ENCODE measurements around the gene MINDY1. TPM values are rescaled to one million over a fixed set of nuclear protein-coding genes. Genes with fewer than 3 reads are reported as not detected.
A peak's percentile ranks its signal among the peaks of the same experiment; 100 is the strongest.

MINDY1 gene
- total and polyA plus RNA-seq, 10 of the 15 experiments (the other 5 are each of a cell fraction or from before 2014, with no cell fraction given), result 0.48 to 8.8 (median 5.0) TPM

GRCh38 chr1:151008244-151009205, 1.8 kb upstream of the MINDY1 start, which contains the start of gene PRUNE1 (continued):
- TF ChIP-seq BCLAF1 (IDR thresholded peaks at IDR 0.05) (no peak), BHLHE40 (IDR thresholded peaks at IDR 0.05; ENCODE audit: borderline replicate concordance in 1 of 2, low read depth in 2 of 2, low read length in 1 of 2) (peak in 1 of 2 experiments; percentile 5; a peak in 1 of 4 replicates), CBX5 (IDR thresholded peaks at IDR 0.05; ENCODE audit: low read depth) (no peak), GABPA (IDR thresholded peaks at IDR 0.05; ENCODE audit: low read depth) (peak; percentile 78), CEBPZ (IDR thresholded peaks at IDR 0.05; ENCODE audit: low read depth, low read length) (no peak), STAT3 (IDR thresholded peaks at IDR 0.05; ENCODE audit: low read depth, low read length) (no peak), ASH2L (IDR thresholded peaks at IDR 0.05; ENCODE audit: borderline replicate concordance, low read depth) (no peak), EZH2 (IDR thresholded peaks at IDR 0.05; ENCODE audit: borderline replicate concordance, control insufficient read depth, low read depth, low read length) (no peak), IRF4 (IDR thresholded peaks at IDR 0.05; ENCODE audit: low read depth, low read length) (no peak), HSF1 (IDR thresholded peaks at IDR 0.05; ENCODE audit: low read depth, low read length) (no peak), NR2C1 (IDR thresholded peaks at IDR 0.05) (peak; percentile 85), IKZF2 (IDR thresholded peaks at IDR 0.05) (peak; percentile 11 to 68; a peak in 1 of 4 replicates), HCFC1 (IDR thresholded peaks at IDR 0.05; ENCODE audit: low read length) (peak; percentile 87), ZBTB40 (IDR thresholded peaks at IDR 0.05; ENCODE audit: borderline replicate concordance) (peak; percentile 70; the same call in 1 of the 2 replicates), NFYB (IDR thresholded peaks at IDR 0.05; ENCODE audit: insufficient read depth, low read depth, low read length) (no peak), TCF12 (IDR thresholded peaks at IDR 0.05; ENCODE audit: low read depth, low read length) (no peak)
